GM12878 (cell line): ENCODE measurements around the gene MYO7A. TPM values are rescaled to one million over a fixed set of nuclear protein-coding genes. Genes with fewer than 3 reads are reported as not detected.

Source experiments
- ATAC-seq: fragments of 200-7000 bp; cut with Tn5 transposase; 3 replicates; pipeline ENCODE4 v1.9.1; 2020; ENCODE audit warnings: mild to moderate bottlenecking, moderate library complexity
- BruUV-seq: library from RNA; stranded (reverse); fragments of 400-500 nt; replicated peaks from 2 replicates; lab custom pipeline; 2021; lab: Mats Ljungman, UMichigan
- CTCF ChIA-PET: fragments of 300-600 bp; sonication (Branson Sonifier 250); formaldehyde crosslinking; extraction: SDS; loops from one replicate; lab custom pipeline; 2021; ENCODE audit warnings: inconsistent platforms; lab: Yijun Ruan, JAX
- POLR2A ChIA-PET: fragments of 350-600 bp; formaldehyde crosslinking; extraction: SDS; loops from one replicate; lab custom pipeline; 2021; ENCODE audit warnings: inconsistent platforms; lab: Charles Lee
- RAD21 ChIA-PET: fragments of 300-600 bp; sonication (Branson Sonifier 250); formaldehyde crosslinking; loops from one replicate; lab custom pipeline; 2023; ENCODE audit warnings: antibody characterized with exemption; ENCODE audit not compliant: unreplicated experiment; lab: Charles Lee
- SMC1A ChIA-PET: fragments of 300-600 bp; sonication (Branson Sonifier 250); formaldehyde crosslinking; loops from one replicate; lab custom pipeline; 2023; ENCODE audit not compliant: unreplicated experiment, uncharacterized antibody; lab: Charles Lee
- DNase-seq: peaks from one replicate; pipeline ENCODE4 v3.0.0-alpha.2; 2011; ENCODE audit warnings: low read depth, low spot score
- FAIRE-seq: peaks from 3 replicates; lab custom pipeline; 2011; peaks lifted over from hg19 to GRCh38; lab: Jason Lieb, UNC
- H2AFZ ChIP-seq: 2 replicates; pipeline ENCODE4 v1.6.0; 2011; ENCODE audit warnings: low read depth, low read length, control low read depth; ENCODE audit not compliant: control insufficient read depth
- H3K27ac ChIP-seq: 2 replicates; pipeline ENCODE4 v1.5.1; 2011; ENCODE audit warnings: control low read depth; ENCODE audit not compliant: control insufficient read depth, insufficient read depth
- H3K27me3 ChIP-seq, 2 experiments: replicated peaks in 1 of 2; 2 replicates each; pipeline versions ENCODE4 v1.6.0 to v1.6.1; 2011; ENCODE audit warnings: low read length in 1 of 2; ENCODE audit not compliant: control insufficient read depth in 2 of 2, insufficient read depth in 2 of 2
- H3K36me3 ChIP-seq, 2 experiments: 2 replicates each; pipeline ENCODE4 v1.5.1; 2011; ENCODE audit warnings: low read length in 1 of 2; ENCODE audit not compliant: control insufficient read depth in 2 of 2, insufficient read depth in 2 of 2
- H3K4me1 ChIP-seq: 2 replicates; pipeline ENCODE4 v1.6.1; 2011; ENCODE audit warnings: mild to moderate bottlenecking, low read length, moderate library complexity, mixed read lengths; ENCODE audit not compliant: control insufficient read depth, insufficient read depth
- H3K4me2 ChIP-seq: 2 replicates; pipeline ENCODE4 v1.6.0; 2011; ENCODE audit warnings: control low read depth; ENCODE audit not compliant: control insufficient read depth, insufficient read depth
- H3K4me3 ChIP-seq: fragments of 200-600 bp; sonication (generic); 2 replicates; pipeline ENCODE4 v1.5.1; 2016
- H3K79me2 ChIP-seq: 2 replicates; pipeline ENCODE4 v1.6.0; 2011; ENCODE audit warnings: low read length; ENCODE audit not compliant: control insufficient read depth, insufficient read depth
- H3K9ac ChIP-seq: 2 replicates; pipeline ENCODE4 v1.8.0; 2011; ENCODE audit warnings: low read length, control low read depth, mixed read lengths; ENCODE audit not compliant: control insufficient read depth, insufficient read depth
- H3K9me3 ChIP-seq: replicated peaks from 3 replicates; pipeline ENCODE4 v1.5.1; 2011; ENCODE audit warnings: mild to moderate bottlenecking, low read length; ENCODE audit not compliant: control insufficient read depth, insufficient read depth
- H4K20me1 ChIP-seq: 2 replicates; pipeline ENCODE4 v1.6.0; 2011; ENCODE audit not compliant: control insufficient read depth, insufficient read depth
- ATF3 ChIP-seq: IDR thresholded peaks from 2 replicates; pipeline ENCODE4 v1.6.1; 2011; ENCODE audit warnings: low read depth, mild to moderate bottlenecking, low read length, moderate library complexity, borderline replicate concordance; ENCODE audit errors: extremely low read depth
- CBFB ChIP-seq: IDR thresholded peaks from 2 replicates; pipeline ENCODE4 v1.6.1; 2016; ENCODE audit warnings: antibody characterized with exemption, low read depth
- HDAC6 ChIP-seq: fragments of 200-600 bp; sonication (generic); IDR thresholded peaks from one replicate; pipeline ENCODE4 v1.8.0; 2017; ENCODE audit warnings: antibody characterized with exemption; ENCODE audit not compliant: unreplicated experiment
- JUNB ChIP-seq: IDR thresholded peaks from 2 replicates; pipeline ENCODE4 v1.6.1; 2016; ENCODE audit warnings: antibody characterized with exemption, mild to moderate bottlenecking
- MEF2A ChIP-seq: IDR thresholded peaks from 2 replicates; pipeline ENCODE4 v1.6.1; 2011; ENCODE audit warnings: low read depth, mild to moderate bottlenecking, low read length, moderate library complexity; ENCODE audit not compliant: insufficient read depth
- MLLT1 ChIP-seq: fragments of 450-650 bp; IDR thresholded peaks from 2 replicates; pipeline ENCODE4 v1.6.1; 2016; ENCODE audit warnings: mild to moderate bottlenecking
- MTA2 ChIP-seq: fragments of 450-650 bp; IDR thresholded peaks from 2 replicates; pipeline ENCODE4 v1.6.1; 2016; ENCODE audit warnings: low read depth, mild to moderate bottlenecking, moderate library complexity
- NBN ChIP-seq: fragments of 450-650 bp; IDR thresholded peaks from 2 replicates; pipeline ENCODE4 v1.6.1; 2016
- NKRF ChIP-seq: fragments of 450-650 bp; conservative IDR thresholded peaks from 2 replicates; pipeline ENCODE4 v1.6.1; 2017; ENCODE audit warnings: mild to moderate bottlenecking, moderate library complexity
- PAX8 ChIP-seq: fragments of 450-650 bp; IDR thresholded peaks from 2 replicates; pipeline ENCODE4 v1.6.1; 2017; ENCODE audit warnings: mild to moderate bottlenecking, moderate library complexity
- REST ChIP-seq: IDR thresholded peaks from 2 replicates; pipeline ENCODE4 v1.6.1; 2012; ENCODE audit warnings: mild to moderate bottlenecking, low read depth, low read length
- SUZ12 ChIP-seq: fragments of 200-600 bp; sonication (generic); IDR thresholded peaks from one replicate; pipeline ENCODE4 v1.6.1; 2018; ENCODE audit warnings: antibody characterized with exemption, mild to moderate bottlenecking; ENCODE audit not compliant: unreplicated experiment
- TCF7 ChIP-seq: IDR thresholded peaks from 2 replicates; pipeline ENCODE4 v1.6.1; 2014; ENCODE audit warnings: antibody characterized with exemption, borderline replicate concordance
- USF2 ChIP-seq: IDR thresholded peaks from 2 replicates; pipeline ENCODE4 v1.6.1; 2011; ENCODE audit warnings: low read depth, low read length, improper control_type of control experiment, borderline replicate concordance
- YY1 ChIP-seq: IDR thresholded peaks from 2 replicates; pipeline ENCODE4 v1.6.1; 2011; ENCODE audit warnings: low read depth, mild to moderate bottlenecking, low read length
- WGBS: methylation state at CpG from one replicate; pipeline ENCODE4 v1.1.6; 2016; ENCODE audit warnings: low lambda C conversion rate; ENCODE audit not compliant: insufficient replicate concordance, insufficient coverage; ENCODE audit errors: missing lambda C conversion rate; 5-methylcytosine and 5-hydroxymethylcytosine counted together
- in situ Hi-C: fragments of 300-500 bp; cut with MboI; formaldehyde crosslinking; loops from 9 replicates; pipeline ENCODE4 v1.14.3; 2018; ENCODE audit warnings: mixed read lengths
- intact Hi-C: fragments of 100-400 bp; cut with micrococcal nuclease; formaldehyde crosslinking; loops from one replicate; pipeline ENCODE4 v1.14.2; 2022; ENCODE audit not compliant: unreplicated experiment
- polyA plus RNA-seq, 11 experiments: library from polyadenylated mRNA; depleted of rRNA in 4 of 11; unstranded in 6 of 11; stranded (reverse) in 5 of 11; fragments of >200 nt; fragmentation: Nextera tagmentation in 4 of 11; fragmentation: Illumina TruSeq in 1 of 11; extraction: Ambion mirVana in 4 of 11; extraction: Trizol in 1 of 11; gene quantifications; 1 replicate in 1 of 11; 2 replicates in 10 of 11; pipeline versions ENCODE4 v1.2.1 to v1.2.3, GENCODE V29; 2011 to 2016; ENCODE audit warnings: inconsistent platforms in 2 of 11, missing spikeins in 2 of 11, low read depth in 1 of 11
- total RNA-seq, 4 experiments: library from RNA; depleted of rRNA in 3 of 4; stranded (reverse); fragments of >200 nt in 3 of 4; fragmentation: Illumina TruSeq in 1 of 4; extraction: Trizol in 1 of 4; gene quantifications; 2 replicates each; pipeline versions ENCODE4 v1.2.1 to v1.2.3, GENCODE V29; 2013 to 2021

MYO7A gene
- total and polyA plus RNA-seq, 10 of the 15 experiments (the other 5 are each of a cell fraction or from before 2014, with no cell fraction given), result 0.01 to 0.21 (median 0.04) TPM; not detected in 6

- Histone ChIP-seq H3K4me1 (no peaks in the 10 kb centered on the region), H3K36me3 (no peaks in the 10 kb centered on the region), H3K9ac (no peak overlapping the region), H3K4me2 (no peak overlapping the region), H3K79me2 (no peaks in the 10 kb centered on the region), H4K20me1 (no peaks in the 10 kb centered on the region), H3K27ac (no peak overlapping the region), H3K9me3 (no peaks in the 10 kb centered on the region), H3K27me3 (no peaks in the 10 kb centered on the region; a peak in 2 of 4 replicates), H2AFZ (no peak overlapping the region), H3K4me3 (no peak overlapping the region)
- FAIRE-seq, result no peak
- no TSS peak for BruUV-seq
- SMC1A ChIA-PET, result no interaction called here
- CTCF ChIA-PET, result no interaction called here
- intact Hi-C loops (no loop called here), in situ Hi-C loops (no loop called here)
- no peak for ATAC-seq
- 8% methylated on average over 51 of the region's 55 CpGs for WGBS
- POLR2A ChIA-PET, result no interaction called here
- RAD21 ChIA-PET, result no interaction called here
- DNase-seq, result no peak
- no peak for TF ChIP-seq PAX8
- TF ChIP-seq ATF3, result no peak
- TF ChIP-seq HDAC6, result no peak
- TF ChIP-seq MEF2A, result no peak
- TF ChIP-seq TCF7, result no peak
- TF ChIP-seq NKRF, result no peak
- no peak for TF ChIP-seq USF2
- TF ChIP-seq MLLT1, result no peak
- TF ChIP-seq MTA2, result no peak
- TF ChIP-seq YY1, result no peak
- TF ChIP-seq SUZ12, result no peak
- no peak for TF ChIP-seq JUNB
- no peak for TF ChIP-seq REST
- TF ChIP-seq CBFB, result no peak
- TF ChIP-seq NBN, result no peak
Measured at GRCh38 chr11:77138106-77138649, 10.1 kb downstream of the MYO7A start.
